Measurements from ENCODE around the gene ARHGEF5.

DNA sequence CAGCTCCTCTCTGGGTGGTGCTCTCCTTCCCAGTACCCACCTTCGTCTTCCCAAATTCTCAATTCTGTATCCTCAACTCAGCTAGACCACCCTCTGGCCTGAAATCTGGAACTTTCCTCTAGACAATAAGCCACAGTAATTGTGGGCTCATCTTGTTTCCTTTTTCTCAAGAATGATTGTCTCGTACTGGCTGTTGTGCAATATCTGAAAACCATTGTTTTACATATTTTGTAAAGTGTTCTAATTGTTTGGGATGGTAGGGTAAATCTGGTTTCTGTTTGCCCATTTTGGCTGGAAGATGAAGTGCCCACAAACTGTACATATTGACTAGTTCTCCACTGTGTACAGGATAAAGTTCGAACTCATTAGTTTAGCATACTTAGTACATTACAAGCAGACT is 59.6 kb downstream of the ARHGEF5 start:
- TF ChIP-seq POLR2AphosphoS5 (IDR thresholded peaks at IDR 0.05; ENCODE audit: low read depth) (no peak), CREB1 (CRISPR knock-in tag; IDR thresholded peaks at IDR 0.05; ENCODE audit: low read depth) (no peak), EZH2 (IDR thresholded peaks at IDR 0.05; ENCODE audit: low read depth, unreplicated experiment) (no peak), JUNB (IDR thresholded peaks at IDR 0.05; ENCODE audit: unreplicated experiment) (no peak), EZH2phosphoT487 (IDR thresholded peaks at IDR 0.05; ENCODE audit: unreplicated experiment) (no peak)
- TF ChIP-seq, protein P1, sequence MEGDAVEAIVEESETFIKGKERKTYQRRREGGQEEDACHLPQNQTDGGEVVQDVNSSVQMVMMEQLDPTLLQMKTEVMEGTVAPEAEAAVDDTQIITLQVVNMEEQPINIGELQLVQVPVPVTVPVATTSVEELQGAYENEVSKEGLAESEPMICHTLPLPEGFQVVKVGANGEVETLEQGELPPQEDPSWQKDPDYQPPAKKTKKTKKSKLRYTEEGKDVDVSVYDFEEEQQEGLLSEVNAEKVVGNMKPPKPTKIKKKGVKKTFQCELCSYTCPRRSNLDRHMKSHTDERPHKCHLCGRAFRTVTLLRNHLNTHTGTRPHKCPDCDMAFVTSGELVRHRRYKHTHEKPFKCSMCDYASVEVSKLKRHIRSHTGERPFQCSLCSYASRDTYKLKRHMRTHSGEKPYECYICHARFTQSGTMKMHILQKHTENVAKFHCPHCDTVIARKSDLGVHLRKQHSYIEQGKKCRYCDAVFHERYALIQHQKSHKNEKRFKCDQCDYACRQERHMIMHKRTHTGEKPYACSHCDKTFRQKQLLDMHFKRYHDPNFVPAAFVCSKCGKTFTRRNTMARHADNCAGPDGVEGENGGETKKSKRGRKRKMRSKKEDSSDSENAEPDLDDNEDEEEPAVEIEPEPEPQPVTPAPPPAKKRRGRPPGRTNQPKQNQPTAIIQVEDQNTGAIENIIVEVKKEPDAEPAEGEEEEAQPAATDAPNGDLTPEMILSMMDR (conservative IDR thresholded peaks at IDR 0.05; ENCODE audit: low read depth in 2 of 2), result no peak
- TF ChIP-seq, protein P2, sequence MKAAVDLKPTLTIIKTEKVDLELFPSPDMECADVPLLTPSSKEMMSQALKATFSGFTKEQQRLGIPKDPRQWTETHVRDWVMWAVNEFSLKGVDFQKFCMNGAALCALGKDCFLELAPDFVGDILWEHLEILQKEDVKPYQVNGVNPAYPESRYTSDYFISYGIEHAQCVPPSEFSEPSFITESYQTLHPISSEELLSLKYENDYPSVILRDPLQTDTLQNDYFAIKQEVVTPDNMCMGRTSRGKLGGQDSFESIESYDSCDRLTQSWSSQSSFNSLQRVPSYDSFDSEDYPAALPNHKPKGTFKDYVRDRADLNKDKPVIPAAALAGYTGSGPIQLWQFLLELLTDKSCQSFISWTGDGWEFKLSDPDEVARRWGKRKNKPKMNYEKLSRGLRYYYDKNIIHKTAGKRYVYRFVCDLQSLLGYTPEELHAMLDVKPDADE (IDR thresholded peaks at IDR 0.05), result no peak
- TF ChIP-seq, protein P3, sequence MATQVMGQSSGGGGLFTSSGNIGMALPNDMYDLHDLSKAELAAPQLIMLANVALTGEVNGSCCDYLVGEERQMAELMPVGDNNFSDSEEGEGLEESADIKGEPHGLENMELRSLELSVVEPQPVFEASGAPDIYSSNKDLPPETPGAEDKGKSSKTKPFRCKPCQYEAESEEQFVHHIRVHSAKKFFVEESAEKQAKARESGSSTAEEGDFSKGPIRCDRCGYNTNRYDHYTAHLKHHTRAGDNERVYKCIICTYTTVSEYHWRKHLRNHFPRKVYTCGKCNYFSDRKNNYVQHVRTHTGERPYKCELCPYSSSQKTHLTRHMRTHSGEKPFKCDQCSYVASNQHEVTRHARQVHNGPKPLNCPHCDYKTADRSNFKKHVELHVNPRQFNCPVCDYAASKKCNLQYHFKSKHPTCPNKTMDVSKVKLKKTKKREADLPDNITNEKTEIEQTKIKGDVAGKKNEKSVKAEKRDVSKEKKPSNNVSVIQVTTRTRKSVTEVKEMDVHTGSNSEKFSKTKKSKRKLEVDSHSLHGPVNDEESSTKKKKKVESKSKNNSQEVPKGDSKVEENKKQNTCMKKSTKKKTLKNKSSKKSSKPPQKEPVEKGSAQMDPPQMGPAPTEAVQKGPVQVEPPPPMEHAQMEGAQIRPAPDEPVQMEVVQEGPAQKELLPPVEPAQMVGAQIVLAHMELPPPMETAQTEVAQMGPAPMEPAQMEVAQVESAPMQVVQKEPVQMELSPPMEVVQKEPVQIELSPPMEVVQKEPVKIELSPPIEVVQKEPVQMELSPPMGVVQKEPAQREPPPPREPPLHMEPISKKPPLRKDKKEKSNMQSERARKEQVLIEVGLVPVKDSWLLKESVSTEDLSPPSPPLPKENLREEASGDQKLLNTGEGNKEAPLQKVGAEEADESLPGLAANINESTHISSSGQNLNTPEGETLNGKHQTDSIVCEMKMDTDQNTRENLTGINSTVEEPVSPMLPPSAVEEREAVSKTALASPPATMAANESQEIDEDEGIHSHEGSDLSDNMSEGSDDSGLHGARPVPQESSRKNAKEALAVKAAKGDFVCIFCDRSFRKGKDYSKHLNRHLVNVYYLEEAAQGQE (IDR thresholded peaks at IDR 0.05; ENCODE audit: unreplicated experiment), result no peak

Measured in GM23338 (cell line).